OCI-LY7 (cell line): Measurements from ENCODE around the gene ATG12. TPM values are rescaled to one million over a fixed set of nuclear protein-coding genes. Genes with fewer than 3 reads are reported as not detected.

Source experiments
- BruUV-seq: library from RNA; stranded (reverse); fragments of 400-500 nt; replicated peaks from 2 replicates; lab custom pipeline; 2021; lab: Mats Ljungman, UMichigan
- CTCF ChIA-PET: fragments of 300-600 bp; sonication (Branson Sonifier 250); formaldehyde crosslinking; loops from one replicate; lab custom pipeline; 2022; ENCODE audit warnings: antibody characterized with exemption; ENCODE audit not compliant: unreplicated experiment; lab: Charles Lee
- POLR2A ChIA-PET: fragments of 300-600 bp; sonication (Branson Sonifier 250); formaldehyde crosslinking; loops from one replicate; lab custom pipeline; 2022; ENCODE audit warnings: antibody characterized with exemption; lab: Charles Lee
- DNase-seq: peaks from one replicate; pipeline ENCODE4 v3.0.0-alpha.2; 2015; ENCODE audit warnings: low spot score
- H2AFZ ChIP-seq: fragments of 200-600 bp; sonication (generic), shearing (Covaris generic); 2 replicates; pipeline ENCODE4 v1.6.1; 2014; ENCODE audit warnings: mild to moderate bottlenecking, antibody characterized with exemption, low read length, moderate library complexity
- H3K27ac ChIP-seq: fragments of 200-600 bp; sonication (generic); 2 replicates; pipeline ENCODE4 v1.5.1; 2014; ENCODE audit warnings: mixed run types, low read depth, mild to moderate bottlenecking, moderate library complexity, low read length, inconsistent platforms; ENCODE audit not compliant: poor library complexity, severe bottlenecking
- H3K36me3 ChIP-seq: fragments of 200-600 bp; sonication (generic); 2 replicates; pipeline ENCODE4 v1.6.1; 2014; ENCODE audit warnings: mild to moderate bottlenecking, antibody characterized with exemption, low read length, moderate library complexity, mixed read lengths; ENCODE audit not compliant: insufficient read depth
- H3K4me1 ChIP-seq: fragments of 200-600 bp; sonication (generic); 2 replicates; pipeline ENCODE4 v1.5.1; 2014; ENCODE audit warnings: mild to moderate bottlenecking, low read length; ENCODE audit not compliant: insufficient read depth, poor library complexity, severe bottlenecking
- H3K4me2 ChIP-seq: fragments of 200-600 bp; sonication (generic); 2 replicates; pipeline ENCODE4 v1.6.1; 2014; ENCODE audit warnings: mild to moderate bottlenecking, low read length
- H3K4me3 ChIP-seq: fragments of 200-600 bp; sonication (generic); 2 replicates; pipeline ENCODE4 v1.5.1; 2014; ENCODE audit warnings: mild to moderate bottlenecking, low read depth, low read length; ENCODE audit not compliant: poor library complexity, severe bottlenecking
- H3K79me2 ChIP-seq: fragments of 200-600 bp; sonication (generic); 2 replicates; pipeline ENCODE4 v1.6.1; 2016; ENCODE audit warnings: low read depth, mild to moderate bottlenecking, low read length, moderate library complexity, mixed read lengths; ENCODE audit not compliant: insufficient read depth
- H3K9me2 ChIP-seq: fragments of 200-600 bp; sonication (generic); 2 replicates; pipeline ENCODE4 v1.6.1; 2016; ENCODE audit warnings: mild to moderate bottlenecking, low read length, mixed read lengths; ENCODE audit not compliant: insufficient read depth
- H3K9me3 ChIP-seq: fragments of 200-600 bp; sonication (generic); 2 replicates; pipeline ENCODE4 v1.6.1; 2014; ENCODE audit warnings: mild to moderate bottlenecking, mixed run types, low read length, mixed read lengths
- H4K20me1 ChIP-seq: fragments of 200-600 bp; sonication (generic); 2 replicates; pipeline ENCODE4 v1.6.1; 2014; ENCODE audit warnings: mild to moderate bottlenecking, antibody characterized with exemption, low read length, moderate library complexity, mixed read lengths; ENCODE audit not compliant: insufficient read depth
- CTCF ChIP-seq: fragments of 200-600 bp; sonication (generic); conservative IDR thresholded peaks from 2 replicates; pipeline ENCODE4 v1.5.1; 2014; ENCODE audit warnings: mild to moderate bottlenecking, antibody characterized with exemption, low read length, moderate library complexity, mixed read lengths
- EZH2phosphoT487 ChIP-seq: fragments of 200-600 bp; sonication (generic); IDR thresholded peaks from 2 replicates; pipeline ENCODE4 v1.6.1; 2018; ENCODE audit warnings: low read depth, borderline replicate concordance, mild to moderate bottlenecking, mixed run types, antibody characterized with exemption, low read length, moderate library complexity, mixed read lengths
- intact Hi-C: fragments of 100-400 bp; cut with micrococcal nuclease; formaldehyde crosslinking; loops from one replicate; pipeline ENCODE4 v1.10.0; 2022; ENCODE audit not compliant: unreplicated experiment
- total RNA-seq, 2 experiments: library from RNA; depleted of rRNA in 1 of 2; stranded (reverse); fragments of >200 nt in 1 of 2; shearing (Covaris generic) in 1 of 2; gene quantifications; 2 replicates each; pipeline ENCODE4 v1.2.3, GENCODE V29; 2014 to 2022

Gene ATG12
- total RNA-seq, 2 experiments from 2014 or later: 38.0 to 48.3 TPM

- peaks cover 8% of the 10 kb centered on the region for H3K36me3 ChIP-seq
- peaks cover 9% of the 10 kb centered on the region; the same call in 1 of the 2 replicates for H3K9me3 ChIP-seq
- H4K20me1 ChIP-seq: no peaks in the 10 kb centered on the region
- no peak overlapping the region for H3K27ac ChIP-seq
- H3K4me1 ChIP-seq: no peaks in the 10 kb centered on the region
- H3K9me2 ChIP-seq: no peaks in the 10 kb centered on the region
- H3K4me3 ChIP-seq: no peak overlapping the region
- intact Hi-C loops: no loop called here
- ChIA-PET POLR2A (interaction anchor here (0.8 kb wide), 1 partner anchor 10 kb away, joined by 3 read pairs; no protein-coding TSS in a partner anchor), CTCF (no interaction called here)
- H2AFZ ChIP-seq: no peak overlapping the region
- no TSS peak for BruUV-seq
- H3K79me2 ChIP-seq: peaks cover 41% of the 10 kb centered on the region; the same call in 1 of the 2 replicates
- no peak overlapping the region for H3K4me2 ChIP-seq
- no peak for TF ChIP-seq EZH2phosphoT487
- no peak for TF ChIP-seq CTCF
- no peak for DNase-seq
Measured at GRCh38 chr5:115857057-115857479, 15.7 kb upstream of the ATG12 start.

GRCh38 chr5:115855959-115856358 is 14.6 kb upstream of the ATG12 start:
- no peaks in the 10 kb centered on the region for H3K9me2 ChIP-seq
- H3K4me2 ChIP-seq: no peak overlapping the region
- no peaks in the 10 kb centered on the region for H4K20me1 ChIP-seq
- H3K27ac ChIP-seq: no peak overlapping the region
- TF ChIP-seq EZH2phosphoT487: no peak
- BruUV-seq: no TSS peak
- peaks cover 8% of the 10 kb centered on the region for H3K36me3 ChIP-seq
- ChIA-PET POLR2A (interaction anchor here (0.7 to 0.9 kb wide), 2 partner anchors 8 to 1027 kb away, joined by 3 to 4 read pairs; no protein-coding TSS in a partner anchor), CTCF (no interaction called here)
- no peak overlapping the region for H3K4me3 ChIP-seq
- no peak for DNase-seq
- peaks cover 52% of the 10 kb centered on the region; the same call in 1 of the 2 replicates for H3K79me2 ChIP-seq
- H2AFZ ChIP-seq: no peak overlapping the region
- no peaks in the 10 kb centered on the region for H3K4me1 ChIP-seq
- intact Hi-C loops: no loop called here
- peaks cover 9% of the 10 kb centered on the region; the same call in 1 of the 2 replicates for H3K9me3 ChIP-seq

- H3K79me2 ChIP-seq: peaks cover 63% of the 10 kb centered on the region; the same call in 1 of the 2 replicates
- no peaks in the 10 kb centered on the region for H3K9me2 ChIP-seq
- no peaks in the 10 kb centered on the region for H4K20me1 ChIP-seq
- no peaks in the 10 kb centered on the region for H3K4me1 ChIP-seq
- peaks cover 8% of the 10 kb centered on the region for H3K36me3 ChIP-seq
- H2AFZ ChIP-seq: no peak overlapping the region
- CTCF ChIA-PET: no interaction called here
- no peak for DNase-seq
- TF ChIP-seq EZH2phosphoT487 (no peak), CTCF (no peak)
- H3K9me3 ChIP-seq: peaks cover 9% of the 10 kb centered on the region; the same call in 1 of the 2 replicates
- intact Hi-C loops: no loop called here
- no TSS peak for BruUV-seq
- no peak overlapping the region for H3K27ac ChIP-seq
- no peak overlapping the region for H3K4me3 ChIP-seq
- POLR2A ChIA-PET: no interaction called here
- no peak overlapping the region for H3K4me2 ChIP-seq
Measured at GRCh38 chr5:115854139-115854538, 12.8 kb upstream of the ATG12 start.
